AG09309 (cell line): ENCODE measurements around the gene TNS2.
"Not testable (repeated sequence)": the region's sequence is repeated elsewhere in the genome, so short reads cannot be mapped to it uniquely, and the experiment has no call there.

ENCODE experiments used
- DNase-seq: peaks from one replicate; pipeline ENCODE4 v3.0.0-alpha.2; 2010; ENCODE audit warnings: low read depth
- H3K4me3 ChIP-seq: 2 replicates; pipeline ENCODE4 v1.5.1; 2011; ENCODE audit warnings: mild to moderate bottlenecking, low read depth, low read length, moderate library complexity; ENCODE audit not compliant: control insufficient read depth
- CTCF ChIP-seq: IDR thresholded peaks from 2 replicates; pipeline ENCODE4 v1.5.1; 2011; ENCODE audit warnings: mild to moderate bottlenecking, low read depth, low read length, inconsistent platforms; ENCODE audit not compliant: insufficient read depth, control insufficient read depth; ENCODE audit errors: missing control alignments

The TNS2 gene

GRCh38 chr12:53101931-53102781 lies 52.3 kb downstream of the TNS2 start:
- TF ChIP-seq CTCF = no peak
- no peak overlapping the region for H3K4me3 ChIP-seq
- no peak for DNase-seq

DNA sequence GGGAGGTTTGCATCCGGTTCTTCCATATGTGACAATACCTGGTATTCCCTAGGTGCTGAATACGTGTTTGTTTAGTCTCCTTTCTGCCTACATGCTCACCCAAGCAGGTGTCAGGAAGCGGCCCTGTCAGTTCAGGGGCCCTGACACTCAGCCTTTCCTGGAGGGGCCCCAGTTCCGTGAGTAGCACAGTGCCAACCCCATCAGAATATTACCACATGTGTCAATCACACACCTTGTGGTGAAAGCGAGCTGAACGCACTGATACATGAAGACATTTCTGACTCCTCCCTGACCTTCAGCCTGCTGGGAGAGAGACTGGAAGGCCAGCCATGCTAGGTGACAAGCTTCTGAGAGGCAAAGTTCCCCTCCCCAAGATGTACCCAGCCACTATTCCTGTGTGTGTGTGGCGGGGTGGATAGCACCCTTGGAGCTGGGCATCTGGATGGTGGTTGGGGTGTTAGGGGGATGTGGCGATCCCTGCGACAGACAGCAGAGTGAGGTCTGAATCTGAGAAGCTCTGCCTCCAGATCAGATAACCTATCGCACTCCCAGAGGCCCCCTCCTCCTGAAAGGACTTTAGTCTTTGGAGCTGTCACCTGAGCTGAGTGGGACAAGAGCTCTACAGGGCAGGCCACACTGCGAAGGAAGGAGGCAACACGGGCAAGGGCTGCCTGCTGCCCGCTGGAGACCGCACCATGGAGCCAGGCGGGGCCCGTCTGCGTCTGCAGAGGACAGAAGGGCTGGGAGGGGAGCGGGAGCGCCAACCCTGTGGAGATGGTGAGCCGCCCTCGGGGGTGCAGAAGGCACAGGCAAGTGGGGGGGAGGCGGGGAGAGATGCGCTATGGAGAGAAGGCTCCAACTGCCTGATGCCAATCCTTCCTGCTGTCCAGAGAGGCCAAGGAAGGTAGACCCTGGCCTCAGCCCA lies 53.3 kb downstream of the TNS2 start, which contains the start of gene SOAT2:
Gene SOAT2 (plus strand): TSS at position 604 of the 925 bp plus-strand sequence. CDS start 92 bp downstream, at position 696.
- DNase-seq = no peak
- no peak within 1 kb of the TSS for H3K4me3 ChIP-seq
- no peak for TF ChIP-seq CTCF

DNA sequence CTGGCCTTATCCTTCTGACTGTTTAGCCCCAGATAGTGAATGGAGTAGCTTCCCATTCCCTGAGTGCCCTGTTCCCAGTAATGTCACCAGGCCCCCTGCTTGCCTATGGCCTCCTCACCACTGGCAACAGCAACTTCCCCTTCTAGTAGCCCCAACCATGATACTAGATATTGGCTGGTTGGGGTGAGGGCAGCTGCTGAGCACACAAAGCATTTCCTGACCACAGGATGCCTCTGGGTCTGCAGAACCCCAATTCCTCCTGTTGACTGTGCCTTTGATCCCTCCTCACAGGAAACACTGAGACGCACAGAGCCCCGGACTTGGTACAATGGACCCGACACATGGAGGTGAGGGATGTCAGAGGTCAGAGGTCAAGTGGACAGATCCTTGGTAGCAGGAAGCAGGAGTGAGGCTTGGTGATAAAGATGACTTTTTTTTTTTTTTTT lies 54.0 kb downstream of the TNS2 start:
- TF ChIP-seq CTCF = no peak
- no peak for DNase-seq
- no peak overlapping the region for H3K4me3 ChIP-seq

DNA sequence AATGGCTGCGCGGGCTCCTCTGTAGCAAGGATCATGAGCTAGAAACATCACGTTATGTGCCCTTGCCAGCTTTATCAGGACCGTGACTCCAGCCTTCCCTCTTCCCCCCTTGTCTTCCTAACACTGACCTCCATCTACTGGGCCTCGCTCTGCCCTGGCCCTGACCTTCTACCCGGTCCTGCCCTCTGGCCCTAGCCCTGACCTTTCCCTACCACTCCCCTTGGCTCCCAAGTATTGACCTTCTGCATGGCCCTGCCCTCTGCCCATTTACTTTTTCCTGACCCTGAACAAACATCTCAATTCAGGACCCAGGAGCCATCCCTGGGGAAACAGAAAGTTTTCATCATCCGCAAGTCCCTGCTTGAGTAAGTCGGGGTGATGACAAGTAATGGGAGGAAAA lies 55.4 kb downstream of the TNS2 start:
- H3K4me3 ChIP-seq = no peak overlapping the region
- no peak for TF ChIP-seq CTCF
- DNase-seq = no peak

GRCh38 chr12:53105712-53106439 lies 56.0 kb downstream of the TNS2 start:
- H3K4me3 ChIP-seq = no peak overlapping the region
- no peak for DNase-seq
- TF ChIP-seq CTCF = no peak

- no peak overlapping the region for H3K4me3 ChIP-seq
- no peak for DNase-seq
- no peak for TF ChIP-seq CTCF
These were observed 57.3 kb downstream of the TNS2 start for GRCh38 chr12:53107122-53107521.

DNA sequence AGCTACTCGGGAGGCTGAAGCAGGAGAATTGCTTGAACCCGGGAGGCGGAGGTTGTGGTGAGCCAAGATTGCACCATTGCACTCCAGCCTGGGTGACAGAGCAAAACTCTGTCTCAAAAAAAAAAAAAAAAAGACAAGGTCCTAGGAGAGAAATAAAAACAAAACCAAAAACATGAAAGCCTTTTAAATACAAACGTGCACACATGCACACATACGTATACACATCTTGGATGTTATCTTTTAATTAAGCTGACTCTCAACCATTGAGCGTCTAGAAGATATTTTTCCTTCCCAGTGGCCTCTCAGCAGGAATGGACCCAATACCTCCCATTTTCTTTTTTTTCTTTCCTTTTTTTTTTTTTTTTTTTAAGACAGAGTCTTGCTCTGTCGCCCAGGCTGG lies 62.6 kb downstream of the TNS2 start:
- H3K4me3 ChIP-seq, DNase-seq: not testable (repeated sequence)
